HuH-7.5 (cell line): Measurements from ENCODE around the gene TSPAN16.
A peak's percentile ranks its signal among the peaks of the same experiment; 100 is the strongest.

Experiments used
- DNase-seq: peaks from one replicate; pipeline ENCODE4 v3.0.0; 2011; ENCODE audit warnings: low spot score

TSPAN16 gene

DNA sequence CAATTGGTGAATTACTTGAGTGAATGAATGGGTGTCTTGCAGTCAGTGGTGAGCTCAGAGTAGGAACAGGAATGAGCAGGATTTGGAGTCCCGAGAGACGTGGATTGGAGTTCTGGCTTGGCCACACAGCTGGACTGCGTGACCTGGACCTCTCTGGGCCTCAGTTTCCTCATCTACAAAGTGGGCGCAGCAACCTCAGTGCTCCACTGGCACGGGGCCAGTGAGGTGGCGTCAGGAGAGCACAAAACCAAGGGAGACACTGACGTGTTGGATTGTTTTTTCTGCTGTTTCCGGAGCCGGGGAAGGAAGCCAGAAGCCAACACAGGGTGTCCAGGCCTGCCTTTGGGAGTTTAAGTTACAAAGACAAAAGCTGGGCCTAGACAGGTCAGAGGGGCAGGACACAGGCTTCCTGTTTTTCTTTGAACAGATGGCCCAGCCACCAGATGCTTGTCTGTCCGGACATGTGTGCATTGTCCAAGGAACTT, 27.1 kb upstream of the TSPAN16 start:
- DNase-seq, result no peak

DNA sequence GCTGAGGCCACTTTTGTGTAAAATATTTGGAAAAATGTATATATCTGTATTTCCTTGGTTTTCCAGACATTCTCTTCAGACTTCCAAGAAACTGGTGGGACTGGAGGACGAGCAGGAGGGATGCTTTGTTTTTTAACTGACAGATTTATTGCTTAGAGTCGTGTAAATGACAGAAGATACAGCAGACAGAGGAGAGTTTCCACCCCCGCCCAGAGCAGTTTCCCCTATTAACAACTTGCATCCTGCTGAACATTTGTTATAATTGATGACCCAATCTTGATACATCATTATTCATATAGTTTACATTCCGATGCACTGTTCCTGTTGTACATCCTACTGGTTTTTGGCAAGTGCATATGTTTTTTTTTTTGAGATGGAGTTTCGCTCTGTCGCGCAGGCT, 26.6 kb upstream of the TSPAN16 start:
- no peak for DNase-seq

DNA sequence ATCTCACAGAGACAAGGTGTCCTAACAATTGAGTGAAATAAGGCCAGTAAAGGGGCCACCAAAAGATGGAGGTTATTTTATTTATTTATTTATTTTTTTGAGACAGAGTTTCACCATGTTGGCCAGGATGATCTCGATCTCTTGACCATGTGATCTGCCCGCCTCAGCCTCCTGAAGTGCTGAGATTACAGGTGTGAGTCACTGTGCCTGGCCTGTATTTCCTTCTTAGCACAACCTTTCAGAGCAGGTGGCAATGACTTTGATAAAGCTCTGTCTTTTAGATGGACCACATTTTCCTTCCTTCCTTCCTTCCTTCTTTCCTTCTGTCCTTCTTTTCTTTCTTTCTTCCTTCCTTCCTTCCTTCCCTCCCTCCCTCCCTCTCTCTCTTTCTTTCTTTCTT, 22.7 kb upstream of the TSPAN16 start:
- DNase-seq, result no peak

DNA sequence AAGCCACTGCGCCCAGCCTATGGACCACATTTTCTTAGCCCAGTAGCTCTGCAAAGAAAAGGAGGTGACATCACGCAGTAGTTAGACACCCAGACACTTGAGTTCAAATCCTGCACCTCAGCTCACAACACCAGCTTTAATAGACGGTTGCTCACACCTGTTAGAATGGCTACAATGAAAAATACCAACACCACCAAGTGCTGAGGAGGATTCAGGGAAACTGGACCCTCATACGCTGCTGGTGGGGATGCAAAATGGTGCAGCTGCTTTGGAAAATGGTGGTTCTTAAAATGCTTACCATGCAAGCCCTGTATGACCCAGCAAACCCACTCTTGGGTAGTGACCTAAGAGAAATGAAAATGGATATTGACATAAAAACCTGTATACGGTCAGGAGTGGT, 22.0 kb upstream of the TSPAN16 start:
- DNase-seq, result no peak

DNA sequence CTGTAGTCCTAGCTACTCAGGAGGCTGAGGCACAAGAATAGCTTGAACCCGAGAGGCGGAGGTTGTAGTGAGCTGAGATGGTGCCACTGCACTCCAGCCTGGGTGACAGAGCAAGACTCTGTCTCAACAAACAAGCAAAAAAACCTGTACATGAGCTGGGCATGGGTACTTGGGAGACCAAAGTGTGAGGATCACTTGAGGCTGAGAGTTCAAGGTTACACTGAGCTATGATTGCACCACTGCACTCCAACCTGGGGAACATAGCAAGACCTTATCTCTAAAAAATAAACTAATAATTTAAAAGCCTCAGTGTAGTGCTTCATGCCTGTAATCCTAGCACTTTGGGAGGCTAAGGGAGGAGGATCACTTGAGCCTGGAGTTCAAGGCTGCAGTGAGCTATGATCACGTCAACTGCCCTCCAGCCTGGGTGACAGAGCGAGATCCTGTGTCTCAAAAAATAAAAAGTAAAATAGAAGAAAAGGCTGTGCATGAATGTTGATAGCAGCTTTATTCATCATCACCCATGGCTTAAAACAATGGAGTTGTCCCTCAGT, 21.4 kb upstream of the TSPAN16 start:
- no peak for DNase-seq

DNA sequence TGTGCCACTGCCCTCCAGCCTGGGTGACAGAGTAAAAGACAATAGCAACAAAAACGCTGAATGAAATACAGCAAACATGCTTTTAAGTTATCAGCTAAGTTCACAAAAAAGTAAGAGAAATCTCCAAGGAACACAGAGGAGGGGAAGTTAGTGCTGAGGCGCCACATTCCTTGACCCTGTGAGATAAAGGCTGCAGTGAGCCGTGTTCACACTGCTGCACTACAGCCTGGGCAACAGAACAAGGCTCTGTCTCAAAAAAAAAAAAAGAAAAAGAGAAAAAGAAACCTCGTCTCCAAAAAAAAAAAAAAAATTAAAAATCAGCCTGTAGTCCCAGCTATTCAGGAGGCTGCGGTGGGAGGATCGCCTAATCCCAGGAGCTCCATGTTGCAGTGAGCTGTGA, 17.3 kb upstream of the TSPAN16 start:
- no peak for DNase-seq

DNA sequence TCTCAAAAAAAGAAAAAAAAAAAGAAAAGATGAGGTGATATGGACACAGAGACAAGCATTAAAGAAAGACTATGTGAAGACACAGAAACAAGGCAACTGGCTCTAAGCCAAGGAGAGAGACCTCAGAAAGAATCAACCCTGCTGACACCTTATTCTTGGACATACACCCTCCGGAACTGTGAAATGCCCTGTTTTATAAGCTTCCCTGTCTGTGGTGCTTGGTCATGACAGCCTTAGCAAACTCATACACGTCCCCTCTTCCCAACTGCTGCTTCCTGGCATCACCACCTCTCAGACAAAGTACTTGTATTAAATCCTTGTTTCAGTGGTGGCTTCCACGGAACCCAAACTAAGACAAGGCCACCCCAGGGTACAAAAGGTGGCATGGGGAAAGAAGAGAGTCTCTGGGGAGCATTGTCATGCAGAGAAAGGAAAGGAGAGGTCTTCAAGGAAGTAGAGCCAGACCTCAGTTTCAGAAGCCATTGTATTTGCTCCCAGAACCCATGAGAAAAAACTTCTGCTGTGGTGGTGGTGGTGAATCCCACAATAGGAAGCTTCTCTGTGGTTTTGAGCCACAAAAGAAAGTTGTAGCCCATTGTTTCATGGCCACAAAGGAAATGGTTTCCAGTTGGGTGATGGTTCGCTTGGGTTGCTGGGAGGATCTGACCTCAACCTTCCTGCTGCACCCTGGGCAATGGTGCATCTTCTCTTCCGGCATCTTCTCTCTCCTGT, 16.3 kb upstream of the TSPAN16 start:
- no peak for DNase-seq

DNA sequence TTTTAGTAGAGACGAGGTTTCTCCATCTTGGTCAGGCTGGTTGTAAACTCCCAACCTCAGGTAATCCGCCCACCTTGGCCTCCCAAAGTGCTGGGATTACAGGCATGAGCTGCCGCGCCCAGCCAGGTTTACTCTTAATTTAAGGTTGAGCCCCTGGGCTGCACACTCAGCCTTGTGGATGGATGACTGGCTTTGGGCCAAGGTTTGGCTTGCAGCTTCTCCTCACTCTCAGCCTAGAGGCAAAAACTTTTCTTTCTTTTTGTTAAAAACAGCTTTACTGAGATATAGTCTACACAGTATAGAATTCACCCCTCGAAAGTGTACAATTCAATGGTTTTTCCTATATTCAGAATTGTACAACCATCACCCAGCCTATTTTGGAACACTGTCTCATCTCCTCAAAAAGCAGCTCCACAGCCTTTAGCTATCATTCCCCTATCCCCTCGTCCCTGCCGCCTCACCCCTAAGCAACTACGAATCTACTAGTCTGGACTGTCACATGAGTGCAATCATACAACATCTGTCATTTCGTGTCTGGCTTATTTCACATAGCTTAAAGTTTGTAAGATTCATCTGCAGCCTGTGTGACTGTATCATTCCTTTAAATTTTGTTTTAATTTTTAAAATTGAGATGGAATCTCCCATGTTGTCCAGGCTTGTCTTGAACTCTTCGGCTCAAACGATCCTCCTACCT, 14.5 kb upstream of the TSPAN16 start:
- no peak for DNase-seq

DNA sequence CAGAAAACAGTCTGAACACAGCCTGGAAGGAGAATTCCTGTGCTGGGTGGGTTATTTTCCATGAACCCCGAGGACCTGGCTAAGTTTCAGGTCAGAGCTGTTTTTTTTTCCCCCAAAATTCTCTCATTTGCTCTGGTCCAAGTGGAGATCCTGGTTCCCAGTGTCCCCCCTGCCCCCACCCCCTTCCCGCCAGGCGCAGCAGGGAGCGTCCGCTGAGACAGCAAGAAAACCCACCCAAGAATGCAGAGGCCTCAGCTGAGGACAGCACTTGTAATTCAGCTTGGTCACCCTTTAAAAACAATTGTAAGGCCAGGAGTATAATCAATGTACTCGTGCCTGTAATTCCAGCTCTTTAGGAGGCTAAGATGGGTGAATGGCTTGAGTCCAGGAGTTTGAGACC, 11.4 kb upstream of the TSPAN16 start:
- no peak for DNase-seq

DNA sequence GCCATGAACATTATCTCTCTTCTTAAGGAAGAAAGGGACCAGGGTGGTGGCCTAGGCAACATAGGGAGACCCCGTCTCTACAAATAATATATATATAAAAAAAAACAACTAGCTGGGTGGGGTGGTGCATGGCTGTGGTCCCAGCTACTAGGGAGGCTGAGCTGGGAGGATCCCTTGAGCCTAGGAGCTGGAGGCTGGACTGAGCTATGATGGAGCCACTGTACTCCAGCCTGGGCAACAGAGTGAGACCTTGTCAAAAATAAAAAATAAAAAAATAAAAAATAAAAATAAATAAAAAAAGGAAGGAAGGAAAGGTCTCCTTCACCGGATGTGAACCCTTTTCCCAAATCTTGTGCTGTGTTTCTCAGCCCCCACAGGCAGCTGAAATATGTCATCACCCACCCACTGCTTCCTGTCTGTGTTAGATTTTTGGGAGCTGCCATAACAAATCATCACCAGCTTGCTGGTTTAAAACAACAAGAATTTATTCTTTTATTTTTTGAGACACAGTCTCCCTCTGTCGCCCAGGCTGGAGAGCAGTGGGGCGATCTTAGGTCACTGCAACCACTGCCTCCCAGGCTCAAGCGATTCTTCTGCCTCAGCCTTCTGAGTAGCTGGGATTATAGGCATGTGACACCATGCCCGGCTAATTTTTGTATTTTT, 9.5 kb upstream of the TSPAN16 start:
- no peak for DNase-seq

DNA sequence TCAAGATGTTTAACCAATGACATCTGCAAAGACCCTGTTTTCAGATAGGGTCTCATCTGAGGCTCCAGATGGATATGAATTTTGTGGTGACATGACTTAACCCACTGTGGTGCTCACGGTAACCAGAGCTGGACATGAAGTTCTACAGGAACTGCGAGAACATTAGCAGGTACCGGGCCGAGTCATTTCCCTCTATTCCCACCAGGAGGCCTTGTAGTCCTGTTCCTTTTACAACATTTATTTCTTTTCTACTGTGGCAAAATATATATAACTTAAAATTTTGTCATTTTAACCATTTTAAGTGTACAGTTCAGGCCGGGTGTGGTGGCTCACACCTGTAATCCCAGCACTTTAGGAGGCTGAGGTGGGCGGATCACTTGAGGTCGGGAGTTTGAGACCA, 7.6 kb upstream of the TSPAN16 start:
- DNase-seq, result peak; percentile 54

DNA sequence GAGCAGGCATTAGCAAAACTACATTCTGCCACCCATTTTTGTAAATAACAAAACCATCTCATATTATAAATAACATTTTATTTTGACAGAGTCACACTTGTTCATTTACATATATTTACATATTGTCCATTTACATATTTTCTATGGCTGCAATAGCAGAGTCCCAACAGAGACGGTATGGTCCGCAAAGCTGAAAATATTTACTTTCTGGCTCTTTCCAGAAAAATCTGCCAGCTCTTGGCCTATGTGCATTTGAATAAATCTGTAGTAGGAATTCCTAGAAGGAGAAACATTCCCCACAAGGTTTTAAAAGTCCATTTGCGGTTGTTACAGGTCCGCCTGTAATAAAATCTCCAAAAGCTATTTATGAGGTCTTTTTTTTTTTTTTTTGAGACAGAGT, 5.7 kb upstream of the TSPAN16 start:
- no peak for DNase-seq

DNA sequence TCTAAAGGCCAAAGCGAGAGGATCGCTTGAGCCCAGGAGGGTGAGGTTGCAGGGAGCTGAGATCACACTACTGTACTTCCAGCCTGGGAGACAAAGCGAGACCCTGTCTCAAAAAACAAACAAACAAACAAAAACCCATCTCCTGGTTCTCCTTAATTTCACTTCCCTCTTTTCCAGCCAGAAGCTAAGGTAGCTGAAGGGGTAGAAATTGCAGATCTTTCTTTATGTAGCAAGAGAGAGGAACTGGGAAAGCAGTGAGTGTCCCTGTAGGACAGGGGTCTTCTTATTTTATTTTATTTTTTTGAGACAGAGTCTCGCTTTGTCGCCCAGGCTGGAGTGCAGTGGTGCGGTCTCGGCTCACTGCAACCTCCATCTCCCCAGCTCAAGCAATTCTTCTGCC, 4.5 kb upstream of the TSPAN16 start:
- no peak for DNase-seq

DNA sequence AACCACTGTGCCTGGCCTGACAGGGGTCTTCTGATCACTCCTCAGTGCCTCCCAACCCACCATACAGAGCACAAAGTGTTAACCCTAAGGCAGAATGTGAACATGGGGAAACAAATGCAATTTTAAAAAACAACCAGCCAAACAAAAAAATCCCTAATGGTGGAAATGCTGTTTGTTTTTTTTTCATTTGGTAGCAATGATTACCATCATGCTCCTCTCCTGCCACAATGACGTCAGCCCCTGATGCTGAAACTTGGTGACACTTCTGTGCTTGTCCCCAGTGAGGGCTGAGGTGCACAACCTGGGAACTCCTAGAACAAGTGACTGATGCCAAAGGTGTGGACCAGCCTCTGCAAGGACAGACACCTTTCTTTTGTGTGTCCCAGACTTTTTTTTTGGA, 4.0 kb upstream of the TSPAN16 start:
- no peak for DNase-seq

DNA sequence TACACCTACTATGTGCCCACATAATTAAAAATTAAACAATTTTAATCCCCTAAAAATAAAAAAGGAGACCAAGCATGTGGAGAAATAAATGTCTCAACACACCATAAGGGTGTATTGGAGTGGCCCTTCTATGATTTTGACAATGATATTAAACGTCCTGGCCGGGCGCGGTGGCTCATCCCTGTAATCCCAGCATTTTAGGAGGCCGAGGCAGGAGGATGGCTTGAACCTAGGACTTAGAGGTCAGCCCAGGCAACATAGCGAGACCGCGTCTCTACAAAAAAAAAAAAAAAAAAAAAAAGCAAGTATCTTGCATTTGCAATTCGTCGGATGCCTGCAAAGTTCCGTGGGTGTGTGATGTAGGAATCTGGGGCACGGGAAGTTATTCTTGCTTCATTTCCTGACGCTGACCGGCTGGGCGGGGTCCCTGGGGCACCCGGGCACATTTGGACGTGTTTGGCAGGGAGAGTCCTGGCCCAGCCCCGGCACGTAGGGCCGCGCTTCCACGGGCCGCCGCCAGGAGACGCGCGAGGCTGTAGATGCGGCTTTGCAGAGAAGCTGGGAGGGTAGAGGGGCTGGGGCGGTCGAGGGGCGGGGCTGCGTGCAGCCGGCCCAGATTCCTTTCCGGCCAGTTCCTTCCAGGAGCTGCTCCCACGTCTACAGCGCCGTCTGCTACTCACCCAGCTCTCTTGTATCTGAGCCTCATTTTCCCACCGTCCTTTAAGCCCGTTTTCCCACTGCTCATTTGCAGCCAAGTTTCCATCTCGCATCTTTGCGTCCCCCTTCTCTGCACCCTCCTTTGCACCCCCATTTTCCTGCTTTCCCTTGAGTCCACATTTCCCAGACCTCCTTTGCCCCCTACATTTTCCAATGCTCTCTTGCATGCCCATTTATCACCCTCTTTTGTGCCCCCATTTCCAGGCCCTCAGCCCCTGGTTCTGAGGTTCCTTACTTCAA, 2.2 kb upstream of the TSPAN16 start:
- peak; percentile 91 for DNase-seq

DNA sequence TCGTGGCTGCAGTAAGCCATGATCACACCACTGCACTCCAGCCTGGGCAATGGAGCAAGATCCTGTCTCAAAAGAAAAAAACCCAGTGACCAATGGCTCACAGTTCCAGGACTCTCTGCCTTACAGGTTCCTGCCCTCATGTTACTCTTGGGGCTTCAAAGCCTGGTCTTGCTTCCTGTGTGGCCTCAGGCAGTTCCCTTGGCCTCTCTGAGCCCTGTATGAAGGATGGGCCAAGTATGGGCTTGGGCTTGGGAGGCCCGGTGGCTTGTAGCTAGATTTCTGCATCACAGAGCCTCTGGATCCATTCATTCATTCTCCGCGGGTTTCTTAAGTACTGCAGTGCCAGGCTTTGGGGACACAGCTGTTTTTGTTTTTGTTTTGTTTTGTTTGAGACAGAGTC, 780 bp upstream of the TSPAN16 start:
- DNase-seq, result no peak

DNA sequence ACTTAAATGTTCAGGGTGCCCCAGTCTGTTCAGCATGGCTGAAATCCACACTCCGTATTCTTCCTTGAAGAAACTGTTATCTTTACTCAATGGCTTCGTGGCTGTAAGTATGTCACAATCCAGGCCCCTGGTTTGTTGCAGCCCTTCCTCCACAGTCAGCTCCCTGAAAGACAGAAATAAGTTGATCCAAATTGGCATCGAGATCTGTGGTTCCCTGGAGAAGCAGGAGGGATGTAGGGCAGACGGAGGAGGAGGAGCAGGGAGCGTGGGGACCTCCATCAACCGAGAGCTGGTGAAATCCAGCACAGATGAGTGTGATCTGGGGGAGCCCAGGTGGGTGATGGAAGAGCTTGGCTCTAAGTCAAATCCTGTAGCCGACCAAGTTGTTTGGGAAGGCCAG, 304 bp downstream of the TSPAN16 start:
- DNase-seq, result no peak

DNA sequence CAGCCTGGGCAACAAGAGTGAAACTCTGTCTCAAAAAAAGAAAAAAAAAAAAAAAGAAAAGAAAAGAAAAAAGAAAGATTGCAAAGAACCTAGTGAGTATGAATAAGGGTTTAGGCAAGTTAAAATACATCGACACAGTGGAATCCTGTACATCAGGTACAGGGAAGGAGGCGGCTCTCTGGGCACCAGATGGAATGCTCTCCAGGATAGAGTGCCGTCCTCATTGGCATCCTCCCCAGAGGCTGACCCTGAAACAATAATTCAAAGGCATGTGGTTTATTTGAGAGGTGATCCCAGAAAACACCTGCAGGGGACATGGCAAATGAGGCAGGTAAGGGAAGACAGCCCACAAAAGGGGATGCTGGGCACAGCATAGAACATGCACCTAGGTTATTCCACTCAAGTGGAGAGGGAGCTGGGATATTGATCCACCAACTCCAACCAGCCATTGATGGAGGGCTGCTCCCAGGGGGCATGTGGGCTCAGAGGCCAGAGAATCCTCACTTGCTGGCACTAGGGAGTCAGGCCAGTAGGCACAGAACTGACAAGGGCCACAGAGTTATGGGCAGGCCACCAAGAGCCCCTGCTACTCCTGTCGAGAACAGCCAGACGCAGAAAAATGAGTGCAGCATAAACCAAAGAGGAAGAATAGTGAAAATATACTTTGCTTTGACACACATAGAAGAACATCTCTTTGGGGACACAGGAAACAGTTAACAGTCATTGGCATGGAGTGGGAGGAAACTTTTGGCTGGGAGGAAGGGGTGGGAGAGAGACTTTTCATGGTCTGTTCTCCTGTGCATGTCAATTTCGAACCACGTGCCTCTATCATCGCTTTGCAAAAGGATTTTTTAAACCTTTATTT, 4.2 kb downstream of the TSPAN16 start:
- DNase-seq, result no peak

DNA sequence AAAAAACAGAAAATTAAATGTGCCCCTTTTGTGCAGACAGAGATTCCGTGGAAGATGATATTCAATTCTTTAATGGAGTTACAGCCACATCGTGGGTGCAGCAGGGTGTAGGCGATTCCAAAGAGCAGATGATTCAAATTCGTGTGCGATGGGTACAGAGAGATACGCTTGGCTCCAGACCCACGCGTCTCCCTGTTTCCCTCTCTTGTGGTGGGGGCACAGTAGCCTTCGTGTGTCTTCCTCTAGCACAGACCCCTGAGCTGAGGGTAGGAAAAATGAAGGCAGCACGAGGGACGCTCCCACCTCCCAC, 4.8 kb downstream of the TSPAN16 start:
- DNase-seq, result no peak

DNA sequence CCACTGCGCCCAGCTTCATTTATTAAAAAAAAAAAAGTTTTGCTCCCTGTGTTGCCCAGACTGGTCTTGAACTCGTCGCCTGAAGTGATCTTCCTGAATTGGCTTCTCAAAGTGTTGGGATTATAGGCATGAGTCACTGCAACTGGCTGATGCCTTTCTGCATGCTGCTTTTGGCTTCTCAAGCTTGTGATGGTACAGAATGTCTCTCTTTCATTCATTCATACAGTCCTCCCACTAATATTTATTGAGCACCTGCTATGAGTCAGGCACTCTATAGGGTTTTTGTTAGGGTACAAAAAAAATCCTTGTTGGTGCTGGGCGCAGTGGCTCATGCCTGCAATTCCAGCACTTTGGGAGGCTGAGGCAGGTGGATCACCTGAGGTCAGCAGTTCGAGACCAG, 9.0 kb downstream of the TSPAN16 start:
- DNase-seq, result no peak

DNA sequence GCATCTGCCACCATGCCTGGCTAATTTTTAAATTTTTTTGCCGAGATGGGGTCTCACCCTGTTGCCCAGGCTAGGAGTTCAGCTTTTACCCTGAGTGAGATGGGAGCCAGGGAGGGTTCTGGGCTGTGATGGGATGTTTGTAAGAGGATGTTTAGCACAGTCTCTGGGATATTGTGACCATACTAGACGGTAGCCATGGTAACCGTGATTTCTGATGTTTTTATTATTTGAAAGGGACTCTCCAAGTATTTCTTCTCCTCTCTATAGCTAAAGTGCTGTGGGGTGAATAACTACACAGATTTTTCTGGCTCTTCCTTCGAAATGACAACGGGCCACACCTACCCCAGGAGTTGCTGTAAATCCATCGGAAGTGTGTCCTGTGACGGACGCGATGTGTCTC, 10.4 kb downstream of the TSPAN16 start:
- DNase-seq, result no peak
